ENCODE results near the gene PPP2R5B. TPM values are rescaled to one million over a fixed set of nuclear protein-coding genes. Genes with fewer than 3 reads are reported as not detected.

The PPP2R5B gene
- total RNA-seq, 1 donor from 2014 or later: 15.9 TPM

DNA sequence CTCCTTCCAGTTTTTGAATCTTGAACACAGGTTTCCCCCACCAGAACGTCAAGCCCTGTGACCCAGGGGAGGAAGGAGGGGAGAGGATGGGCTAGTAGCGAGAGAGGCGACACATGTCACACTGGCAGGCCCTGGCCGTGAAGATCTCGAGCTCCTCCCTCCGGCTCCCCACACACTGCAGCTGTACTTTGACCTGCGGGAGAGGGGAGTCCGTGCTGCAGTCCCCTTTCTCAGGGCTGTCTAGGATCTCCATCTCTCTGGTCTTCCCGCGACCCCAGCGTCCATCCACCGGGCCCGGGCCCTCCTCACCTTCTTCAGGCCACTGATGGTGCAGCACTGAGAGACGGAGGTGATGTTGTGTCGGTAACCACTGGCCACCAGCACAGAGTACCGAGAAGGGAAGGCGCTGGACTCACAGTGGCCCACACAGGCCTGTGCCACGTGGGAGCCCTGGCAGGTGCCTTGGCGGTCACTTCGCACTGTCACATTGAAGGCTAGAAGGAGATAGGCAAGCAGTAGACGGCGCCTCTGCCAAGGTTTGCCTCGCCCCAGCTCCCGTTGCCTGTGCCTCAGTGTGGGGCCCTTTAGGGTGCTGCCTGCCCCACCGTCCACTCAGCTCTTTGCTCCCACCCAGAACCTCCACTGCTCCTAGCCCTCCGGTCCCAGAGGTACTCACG lies 10.3 kb downstream of the PPP2R5B start:
- Mint-ChIP-seq H3K27ac (no peak overlapping the region), H3K27me3 (peaks cover 17% of the 10 kb centered on the region), H3K4me1 (ENCODE audit: low read depth) (peaks cover 15% of the 10 kb centered on the region), H3K9me3 (ENCODE audit: low read depth) (no peaks in the 10 kb centered on the region), H3K4me3 (ENCODE audit: low read depth) (no peak overlapping the region), H3K36me3 (ENCODE audit: insufficient read depth) (peaks cover 7% of the 10 kb centered on the region)
- no peak for DNase-seq (ENCODE audit: low spot score, unreplicated experiment)
- TF ChIP-seq, protein P1, sequence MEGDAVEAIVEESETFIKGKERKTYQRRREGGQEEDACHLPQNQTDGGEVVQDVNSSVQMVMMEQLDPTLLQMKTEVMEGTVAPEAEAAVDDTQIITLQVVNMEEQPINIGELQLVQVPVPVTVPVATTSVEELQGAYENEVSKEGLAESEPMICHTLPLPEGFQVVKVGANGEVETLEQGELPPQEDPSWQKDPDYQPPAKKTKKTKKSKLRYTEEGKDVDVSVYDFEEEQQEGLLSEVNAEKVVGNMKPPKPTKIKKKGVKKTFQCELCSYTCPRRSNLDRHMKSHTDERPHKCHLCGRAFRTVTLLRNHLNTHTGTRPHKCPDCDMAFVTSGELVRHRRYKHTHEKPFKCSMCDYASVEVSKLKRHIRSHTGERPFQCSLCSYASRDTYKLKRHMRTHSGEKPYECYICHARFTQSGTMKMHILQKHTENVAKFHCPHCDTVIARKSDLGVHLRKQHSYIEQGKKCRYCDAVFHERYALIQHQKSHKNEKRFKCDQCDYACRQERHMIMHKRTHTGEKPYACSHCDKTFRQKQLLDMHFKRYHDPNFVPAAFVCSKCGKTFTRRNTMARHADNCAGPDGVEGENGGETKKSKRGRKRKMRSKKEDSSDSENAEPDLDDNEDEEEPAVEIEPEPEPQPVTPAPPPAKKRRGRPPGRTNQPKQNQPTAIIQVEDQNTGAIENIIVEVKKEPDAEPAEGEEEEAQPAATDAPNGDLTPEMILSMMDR (IDR thresholded peaks at IDR 0.05; ENCODE audit: unreplicated experiment): no peak

GRCh38 chr11:64935359-64936081 lies 11.0 kb downstream of the PPP2R5B start, which contains the start of gene GPHA2:
Gene GPHA2, minus strand, starts transcription at chr11:64935893. Its CDS starts 433 bp downstream, at chr11:64935460.
- Mint-ChIP-seq H3K9me3 (ENCODE audit: low read depth) (no peaks in the 10 kb centered on the region), H3K27me3 (peaks cover 17% of the 10 kb centered on the region), H3K4me3 (ENCODE audit: low read depth) (no peak within 1 kb of the TSS), H3K36me3 (ENCODE audit: insufficient read depth) (peaks cover 6% of the 10 kb centered on the region), H3K4me1 (ENCODE audit: low read depth) (peaks cover 15% of the 10 kb centered on the region), H3K27ac (peak within 1 kb of the TSS; percentile 5)
- TF ChIP-seq, protein P1 (IDR thresholded peaks at IDR 0.05; ENCODE audit: unreplicated experiment): no peak
- DNase-seq (ENCODE audit: low spot score, unreplicated experiment): no peak

DNA sequence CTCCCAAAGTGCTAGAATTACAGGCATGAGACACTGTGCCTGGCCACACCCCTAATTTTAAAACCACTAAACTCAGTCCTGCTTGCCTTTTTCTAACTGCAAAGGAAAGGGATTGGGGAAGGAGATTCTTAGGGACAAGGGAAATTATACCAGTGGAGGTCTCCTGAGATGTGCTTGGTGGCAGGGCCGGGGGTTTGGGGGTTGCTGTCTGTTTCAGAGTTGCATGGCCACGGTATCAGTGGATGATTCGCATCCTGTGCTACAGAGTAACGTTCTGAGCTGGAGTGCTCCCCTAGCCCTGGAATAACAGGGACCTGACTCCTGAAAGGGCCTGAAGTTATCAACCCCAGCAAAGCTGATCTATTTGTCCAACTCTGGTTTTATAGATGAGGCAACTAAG lies 12.1 kb downstream of the PPP2R5B start:
- DNase-seq (ENCODE audit: low spot score, unreplicated experiment): no peak
- TF ChIP-seq, protein P1 (IDR thresholded peaks at IDR 0.05; ENCODE audit: unreplicated experiment): no peak
- Mint-ChIP-seq H3K4me3 (ENCODE audit: low read depth) (no peak overlapping the region), H3K27me3 (peaks cover 18% of the 10 kb centered on the region), H3K9me3 (ENCODE audit: low read depth) (no peaks in the 10 kb centered on the region), H3K36me3 (ENCODE audit: insufficient read depth) (peaks cover 2% of the 10 kb centered on the region), H3K27ac (no peak overlapping the region), H3K4me1 (ENCODE audit: low read depth) (peaks cover 15% of the 10 kb centered on the region)

GRCh38 chr11:64947208-64947814 lies 22.8 kb downstream of the PPP2R5B start:
- no peak for DNase-seq (ENCODE audit: low spot score, unreplicated experiment)
- TF ChIP-seq, protein P1 (IDR thresholded peaks at IDR 0.05; ENCODE audit: unreplicated experiment): no peak
- H3K4me1 Mint-ChIP-seq (ENCODE audit: low read depth): no peaks in the 10 kb centered on the region
- peaks cover 35% of the 10 kb centered on the region for H3K27me3 Mint-ChIP-seq
- H3K4me3 Mint-ChIP-seq (ENCODE audit: low read depth): no peak overlapping the region
- no peaks in the 10 kb centered on the region for H3K36me3 Mint-ChIP-seq (ENCODE audit: insufficient read depth)
- no peaks in the 10 kb centered on the region for H3K9me3 Mint-ChIP-seq (ENCODE audit: low read depth)
- no peak overlapping the region for H3K27ac Mint-ChIP-seq

GRCh38 chr11:64951529-64951928 lies 27.0 kb downstream of the PPP2R5B start:
- TF ChIP-seq, protein P1 (IDR thresholded peaks at IDR 0.05; ENCODE audit: unreplicated experiment): no peak
- Mint-ChIP-seq H3K27ac (no peak overlapping the region), H3K4me1 (ENCODE audit: low read depth) (no peaks in the 10 kb centered on the region), H3K9me3 (ENCODE audit: low read depth) (no peaks in the 10 kb centered on the region), H3K36me3 (ENCODE audit: insufficient read depth) (no peaks in the 10 kb centered on the region), H3K27me3 (peaks cover 20% of the 10 kb centered on the region), H3K4me3 (ENCODE audit: low read depth) (no peak overlapping the region)
- DNase-seq (ENCODE audit: low spot score, unreplicated experiment): no peak

Data from progenitor cell of endocrine pancreas (in vitro differentiated cells).